Fibroblast of mammary gland (primary cell): ENCODE results near the gene DLG5.

Experiments used
- DNase-seq: peaks from one replicate; pipeline ENCODE4 v3.0.0-alpha.2; 2010; ENCODE audit warnings: low read depth
- H3K4me3 ChIP-seq: 2 replicates; pipeline ENCODE4 v1.5.1; 2011; ENCODE audit warnings: low read depth, mild to moderate bottlenecking, low read length, moderate library complexity; ENCODE audit not compliant: control insufficient read depth
- CTCF ChIP-seq: conservative IDR thresholded peaks from 2 replicates; pipeline ENCODE4 v1.5.1; 2011; ENCODE audit warnings: low read depth, low read length, inconsistent platforms; ENCODE audit not compliant: control insufficient read depth, insufficient read depth

Gene DLG5

GRCh38 chr10:77756319-77757232, 170.0 kb downstream of the DLG5 start:
- peak; percentile 83 for DNase-seq
- peak; percentile 92 for TF ChIP-seq CTCF
- peak overlapping the region; percentile 11 for H3K4me3 ChIP-seq

- H3K4me3 ChIP-seq, result peak overlapping the region; percentile 53
- DNase-seq, result peak; percentile 90
- TF ChIP-seq CTCF, result no peak
Measured at GRCh38 chr10:77746047-77746707, 180.4 kb downstream of the DLG5 start.

- DNase-seq, result peak; percentile 39
- TF ChIP-seq CTCF, result no peak
- no peak overlapping the region for H3K4me3 ChIP-seq
Measured at GRCh38 chr10:77744245-77744644, 182.3 kb downstream of the DLG5 start.

GRCh38 chr10:77742172-77742571, 184.4 kb downstream of the DLG5 start:
- no peak overlapping the region for H3K4me3 ChIP-seq
- TF ChIP-seq CTCF, result no peak
- no peak for DNase-seq

GRCh38 chr10:77741746-77742145, 184.8 kb downstream of the DLG5 start:
- H3K4me3 ChIP-seq, result no peak overlapping the region
- TF ChIP-seq CTCF, result no peak
- peak; percentile 45 for DNase-seq
